Bronchial epithelial cell (primary cell): ENCODE data around the gene RAD52. TPM values are rescaled to one million over a fixed set of nuclear protein-coding genes. Genes with fewer than 3 reads are reported as not detected.

Experiments used
- DNase-seq: peaks from one replicate; pipeline ENCODE4 v3.0.0-alpha.2; 2010; ENCODE audit warnings: low read depth
- FAIRE-seq: peaks from 2 replicates; lab custom pipeline; 2011; peaks lifted over from hg19 to GRCh38; lab: Jason Lieb, UNC
- H3K27me3 ChIP-seq: 2 replicates; pipeline ENCODE4 v1.5.1; 2011; ENCODE audit warnings: low read length; ENCODE audit not compliant: control insufficient read depth, insufficient read depth
- H3K36me3 ChIP-seq: 2 replicates; pipeline ENCODE4 v1.5.1; 2011; ENCODE audit warnings: low read length; ENCODE audit not compliant: control insufficient read depth, insufficient read depth
- H3K4me3 ChIP-seq: 2 replicates; pipeline ENCODE4 v1.5.1; 2011; ENCODE audit warnings: mild to moderate bottlenecking, low read depth, low read length, control low read depth
- CTCF ChIP-seq: IDR thresholded peaks from 2 replicates; pipeline ENCODE4 v1.5.1; 2011; ENCODE audit warnings: mild to moderate bottlenecking, moderate library complexity, low read length, control low read depth, inconsistent platforms; ENCODE audit not compliant: insufficient read depth, severe bottlenecking
- total RNA-seq: library from RNA; depleted of rRNA; stranded (reverse); fragments of >200 nt; gene quantifications from 2 replicates; pipeline ENCODE4 v1.2.1, GENCODE V29; 2014

The RAD52 gene
- total RNA-seq, 1 donor from 2014 or later: 16.3 TPM

GRCh38 chr12:955939-956338, 6.4 kb upstream of the RAD52 start:
- no peaks in the 10 kb centered on the region for H3K36me3 ChIP-seq
- no peak for FAIRE-seq
- no peak for DNase-seq

GRCh38 chr12:954741-955140, 5.2 kb upstream of the RAD52 start:
- no peak for TF ChIP-seq CTCF
- Histone ChIP-seq H3K36me3 (no peaks in the 10 kb centered on the region), H3K4me3 (no peak overlapping the region), H3K27me3 (no peaks in the 10 kb centered on the region)
- DNase-seq (no peak), FAIRE-seq (no peak)

More at GRCh38 chr12:955939-956338, 6.4 kb upstream of the RAD52 start:
- Histone ChIP-seq H3K27me3 (no peaks in the 10 kb centered on the region), H3K4me3 (no peak overlapping the region)
- no peak for TF ChIP-seq CTCF

DNA sequence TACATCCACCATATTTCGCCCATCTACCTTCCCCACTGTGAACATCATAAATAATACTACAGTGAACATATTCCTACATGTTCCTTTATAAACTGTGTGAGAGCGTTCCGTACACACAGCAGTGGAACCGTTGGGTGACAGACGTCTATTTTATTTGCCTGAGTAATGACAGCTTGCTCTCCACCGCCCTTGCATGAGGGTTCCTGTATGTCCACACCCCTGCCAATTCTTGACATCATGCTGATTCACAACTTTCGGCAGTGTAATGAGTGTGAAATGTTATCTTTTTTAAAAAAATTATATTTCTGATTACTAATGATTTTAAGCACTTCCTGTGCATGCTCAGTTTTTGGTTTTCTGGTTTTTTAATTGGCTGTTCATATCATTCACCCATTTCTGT, 4.3 kb upstream of the RAD52 start:
- Histone ChIP-seq H3K4me3 (no peak overlapping the region), H3K27me3 (no peaks in the 10 kb centered on the region), H3K36me3 (no peaks in the 10 kb centered on the region)
- no peak for FAIRE-seq
- DNase-seq: peak; percentile 88
- no peak for TF ChIP-seq CTCF

- TF ChIP-seq CTCF: no peak
- H3K27me3 ChIP-seq: no peaks in the 10 kb centered on the region
- DNase-seq: no peak
- H3K36me3 ChIP-seq: no peaks in the 10 kb centered on the region
- no peak overlapping the region for H3K4me3 ChIP-seq
- no peak for FAIRE-seq
These were observed 1.7 kb upstream of the RAD52 start for GRCh38 chr12:951176-951575.

DNA sequence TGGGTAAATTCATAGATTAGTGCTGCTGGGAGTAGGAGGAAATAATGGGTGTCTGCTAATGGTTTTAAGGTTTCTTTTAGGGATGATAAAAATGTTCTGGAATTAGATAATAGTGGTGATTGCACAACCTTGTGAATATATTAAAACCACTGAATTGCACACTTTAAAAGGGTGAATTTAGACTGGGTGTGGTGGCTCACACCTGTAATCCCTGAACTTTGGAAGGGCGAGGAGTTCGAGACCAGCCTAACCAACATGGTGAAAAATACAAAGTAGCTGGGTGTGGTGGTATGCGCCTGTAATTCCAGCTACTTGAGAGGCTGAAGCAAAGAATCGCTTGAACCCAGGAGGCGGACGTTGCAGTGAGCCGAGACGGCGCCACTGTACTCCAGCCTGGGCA, 1.3 kb downstream of the RAD52 start:
- H3K4me3 ChIP-seq: peak overlapping the region; percentile 81
- no peak for FAIRE-seq
- no peak for DNase-seq
- H3K36me3 ChIP-seq: no peaks in the 10 kb centered on the region
- no peaks in the 10 kb centered on the region for H3K27me3 ChIP-seq
- TF ChIP-seq CTCF: no peak

DNA sequence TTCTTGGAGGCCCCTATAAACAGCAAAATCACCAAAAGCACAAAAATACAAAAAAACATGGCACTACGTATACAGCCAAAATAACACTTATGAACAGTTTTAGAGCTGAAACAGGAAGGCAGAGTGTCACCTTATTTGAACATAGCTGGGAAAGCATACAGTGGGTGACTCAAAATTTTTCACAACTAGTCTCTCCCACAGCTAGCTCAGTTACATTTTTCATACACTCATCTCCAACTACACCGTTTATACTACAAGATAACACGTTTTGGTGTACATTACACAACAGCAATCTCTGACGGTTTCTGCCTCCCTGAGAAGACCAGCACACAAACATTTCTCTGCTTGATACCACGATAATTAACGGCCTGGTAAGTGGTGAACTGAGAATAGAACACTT, 2.9 kb downstream of the RAD52 start:
- DNase-seq (peak; percentile 32), FAIRE-seq (no peak)
- H3K36me3 ChIP-seq: no peaks in the 10 kb centered on the region
- no peak for TF ChIP-seq CTCF
- no peaks in the 10 kb centered on the region for H3K27me3 ChIP-seq
- H3K4me3 ChIP-seq: no peak overlapping the region
